A172 (cell line): ENCODE data around the gene MPHOSPH6. TPM values are rescaled to one million over a fixed set of nuclear protein-coding genes. Genes with fewer than 3 reads are reported as not detected.
"Not testable (repeated sequence)": the region's sequence is repeated elsewhere in the genome, so short reads cannot be mapped to it uniquely, and the experiment has no call there.

Experiments
- DNase-seq: peaks from one replicate; pipeline ENCODE4 v3.0.0-alpha.2; 2015; ENCODE audit warnings: low spot score
- total RNA-seq: library from RNA; depleted of rRNA; stranded (reverse); fragments of >200 nt; shearing (Covaris generic); gene quantifications from 2 replicates; pipeline ENCODE4 v1.2.3, GENCODE V29; 2014

MPHOSPH6 gene
- total RNA-seq, 1 experiment from 2014 or later = 115 TPM

- no peak for DNase-seq
Observed at GRCh38 chr16:82175627-82176026, 5.6 kb upstream of the MPHOSPH6 start.

- DNase-seq = no peak
Observed at GRCh38 chr16:82167670-82168069, 2.4 kb downstream of the MPHOSPH6 start.

GRCh38 chr16:82160226-82160625 is 9.8 kb downstream of the MPHOSPH6 start:
- DNase-seq = no peak

- DNase-seq = no peak
Observed at GRCh38 chr16:82157836-82158235, 12.2 kb downstream of the MPHOSPH6 start.

- no peak for DNase-seq
Observed at GRCh38 chr16:82157534-82157812, 12.6 kb downstream of the MPHOSPH6 start.

GRCh38 chr16:82156761-82157533 is 13.1 kb downstream of the MPHOSPH6 start:
- no peak for DNase-seq

- peak; percentile 89 for DNase-seq
Observed at GRCh38 chr16:82152641-82153112, 17.3 kb downstream of the MPHOSPH6 start.

GRCh38 chr16:82152196-82152595 is 17.8 kb downstream of the MPHOSPH6 start:
- DNase-seq = no peak

GRCh38 chr16:82150549-82150948 is 19.5 kb downstream of the MPHOSPH6 start:
- DNase-seq = no peak

GRCh38 chr16:82149536-82149935 is 20.5 kb downstream of the MPHOSPH6 start:
- DNase-seq = no peak

GRCh38 chr16:82147546-82147945 is 22.5 kb downstream of the MPHOSPH6 start:
- DNase-seq = no peak

- DNase-seq = no peak
Observed at GRCh38 chr16:82146957-82147356, 23.1 kb downstream of the MPHOSPH6 start.

GRCh38 chr16:82146556-82146955 is 23.5 kb downstream of the MPHOSPH6 start:
- no peak for DNase-seq

- DNase-seq = not testable (repeated sequence)
Observed at GRCh38 chr16:82139286-82139571, 30.8 kb downstream of the MPHOSPH6 start.

- DNase-seq = no peak
Observed at GRCh38 chr16:82138478-82139285, 31.3 kb downstream of the MPHOSPH6 start.

GRCh38 chr16:82137822-82138167 is 32.2 kb downstream of the MPHOSPH6 start:
- DNase-seq = no peak

- no peak for DNase-seq
Observed at GRCh38 chr16:82136956-82137821, 32.8 kb downstream of the MPHOSPH6 start.

GRCh38 chr16:82135844-82136243 is 34.2 kb downstream of the MPHOSPH6 start:
- no peak for DNase-seq

GRCh38 chr16:82134846-82135245 is 35.2 kb downstream of the MPHOSPH6 start:
- DNase-seq = no peak

GRCh38 chr16:82133798-82134197 is 36.2 kb downstream of the MPHOSPH6 start:
- DNase-seq = no peak

GRCh38 chr16:82129881-82130280 is 40.1 kb downstream of the MPHOSPH6 start:
- DNase-seq = no peak

- no peak for DNase-seq
Observed at GRCh38 chr16:82124651-82125050, 45.4 kb downstream of the MPHOSPH6 start.

- DNase-seq = no peak
Observed at GRCh38 chr16:82119405-82119804, 50.6 kb downstream of the MPHOSPH6 start.
